ENCODE data around the gene PEX14. TPM values are rescaled to one million over a fixed set of nuclear protein-coding genes. Genes with fewer than 3 reads are reported as not detected.

PEX14 gene
- total RNA-seq, 1 donor: 15.2 TPM

- peak overlapping the region; percentile 33 for H3K4me3 ChIP-seq (ENCODE audit: insufficient read depth, low read length)
- H3K27me3 ChIP-seq (ENCODE audit: insufficient read depth, low read length): no peaks in the 10 kb centered on the region
- no peak for DNase-seq (ENCODE audit: insufficient read length, low spot score, missing footprints)
- no peaks in the 10 kb centered on the region for H4K20me1 ChIP-seq (ENCODE audit: insufficient read depth, low read length)
- H3K4me1 ChIP-seq (ENCODE audit: insufficient read depth, low read length): no peaks in the 10 kb centered on the region
- no peak for TF ChIP-seq CTCF (IDR thresholded peaks at IDR 0.05; ENCODE audit: extremely low read depth, low read depth, low read length)
- no peaks in the 10 kb centered on the region for H3K36me3 ChIP-seq (ENCODE audit: insufficient read depth, low read length)
- peak overlapping the region; percentile 55 for H3K4me2 ChIP-seq (ENCODE audit: insufficient read depth, low read length)
- no peaks in the 10 kb centered on the region for H3K79me2 ChIP-seq (ENCODE audit: insufficient read depth, low read length)
- H2AFZ ChIP-seq (ENCODE audit: low read length): peak overlapping the region; percentile 62
- no peaks in the 10 kb centered on the region for H3K9me3 ChIP-seq (ENCODE audit: low read depth, low read length)
- no peak overlapping the region for H3K27ac ChIP-seq (ENCODE audit: low read depth, low read length)
Measured at GRCh38 chr1:10662824-10663677, 188.3 kb downstream of the PEX14 start.

GRCh38 chr1:10663678-10664035, 188.9 kb downstream of the PEX14 start:
- H3K36me3 ChIP-seq (ENCODE audit: insufficient read depth, low read length): no peaks in the 10 kb centered on the region
- no peaks in the 10 kb centered on the region for H3K79me2 ChIP-seq (ENCODE audit: insufficient read depth, low read length)
- H3K27me3 ChIP-seq (ENCODE audit: insufficient read depth, low read length): no peaks in the 10 kb centered on the region
- peak overlapping the region; percentile 33 for H3K4me3 ChIP-seq (ENCODE audit: insufficient read depth, low read length)
- DNase-seq (ENCODE audit: insufficient read length, low spot score, missing footprints): peak; percentile 98
- H3K27ac ChIP-seq (ENCODE audit: low read depth, low read length): no peak overlapping the region
- H3K9me3 ChIP-seq (ENCODE audit: low read depth, low read length): no peaks in the 10 kb centered on the region
- H2AFZ ChIP-seq (ENCODE audit: low read length): peak overlapping the region; percentile 62
- TF ChIP-seq CTCF (IDR thresholded peaks at IDR 0.05; ENCODE audit: extremely low read depth, low read depth, low read length): no peak
- peak overlapping the region; percentile 55 for H3K4me2 ChIP-seq (ENCODE audit: insufficient read depth, low read length)
- H4K20me1 ChIP-seq (ENCODE audit: insufficient read depth, low read length): no peaks in the 10 kb centered on the region
- H3K4me1 ChIP-seq (ENCODE audit: insufficient read depth, low read length): no peaks in the 10 kb centered on the region

GRCh38 chr1:10664251-10664650, 189.5 kb downstream of the PEX14 start:
- no peak overlapping the region for H3K4me3 ChIP-seq (ENCODE audit: insufficient read depth, low read length)
- H4K20me1 ChIP-seq (ENCODE audit: insufficient read depth, low read length): no peaks in the 10 kb centered on the region
- no peaks in the 10 kb centered on the region for H3K36me3 ChIP-seq (ENCODE audit: insufficient read depth, low read length)
- no peak for DNase-seq (ENCODE audit: insufficient read length, low spot score, missing footprints)
- no peaks in the 10 kb centered on the region for H3K27me3 ChIP-seq (ENCODE audit: insufficient read depth, low read length)
- no peak for TF ChIP-seq CTCF (IDR thresholded peaks at IDR 0.05; ENCODE audit: extremely low read depth, low read depth, low read length)
- no peak overlapping the region for H2AFZ ChIP-seq (ENCODE audit: low read length)
- no peak overlapping the region for H3K4me2 ChIP-seq (ENCODE audit: insufficient read depth, low read length)
- H3K4me1 ChIP-seq (ENCODE audit: insufficient read depth, low read length): no peaks in the 10 kb centered on the region
- H3K9me3 ChIP-seq (ENCODE audit: low read depth, low read length): no peaks in the 10 kb centered on the region
- no peak overlapping the region for H3K27ac ChIP-seq (ENCODE audit: low read depth, low read length)
- H3K79me2 ChIP-seq (ENCODE audit: insufficient read depth, low read length): no peaks in the 10 kb centered on the region

GRCh38 chr1:10665226-10665625, 190.5 kb downstream of the PEX14 start:
- H3K4me2 ChIP-seq (ENCODE audit: insufficient read depth, low read length): no peak overlapping the region
- no peak overlapping the region for H3K27ac ChIP-seq (ENCODE audit: low read depth, low read length)
- DNase-seq (ENCODE audit: insufficient read length, low spot score, missing footprints): no peak
- H3K27me3 ChIP-seq (ENCODE audit: insufficient read depth, low read length): no peaks in the 10 kb centered on the region
- H3K9me3 ChIP-seq (ENCODE audit: low read depth, low read length): no peaks in the 10 kb centered on the region
- H4K20me1 ChIP-seq (ENCODE audit: insufficient read depth, low read length): no peaks in the 10 kb centered on the region
- H3K79me2 ChIP-seq (ENCODE audit: insufficient read depth, low read length): no peaks in the 10 kb centered on the region
- H3K4me1 ChIP-seq (ENCODE audit: insufficient read depth, low read length): no peaks in the 10 kb centered on the region
- H3K36me3 ChIP-seq (ENCODE audit: insufficient read depth, low read length): no peaks in the 10 kb centered on the region
- H2AFZ ChIP-seq (ENCODE audit: low read length): no peak overlapping the region
- no peak overlapping the region for H3K4me3 ChIP-seq (ENCODE audit: insufficient read depth, low read length)
- TF ChIP-seq CTCF (IDR thresholded peaks at IDR 0.05; ENCODE audit: extremely low read depth, low read depth, low read length): no peak

Measured in osteoblast (primary cell).